GM23338 (cell line): ENCODE measurements around the gene POLDIP3. TPM values are rescaled to one million over a fixed set of nuclear protein-coding genes. Genes with fewer than 3 reads are reported as not detected.
"Not testable (repeated sequence)": the region's sequence is repeated elsewhere in the genome, so short reads cannot be mapped to it uniquely, and the experiment has no call there.

Experiments used
- ATAC-seq: fragments of 200-7000 bp; cut with Tn5 transposase; 3 replicates; pipeline ENCODE4 v1.9.1; 2020
- DNase-seq: peaks from one replicate; pipeline ENCODE4 v3.0.0-alpha.2; 2015; ENCODE audit warnings: low spot score
- H2AFZ ChIP-seq: fragments of 200-600 bp; sonication (generic); 2 replicates; pipeline ENCODE4 v1.8.0; 2016; ENCODE audit warnings: antibody characterized with exemption, mild to moderate bottlenecking, moderate library complexity
- H3F3A ChIP-seq: fragments of 200-600 bp; sonication (generic); replicated peaks from 2 replicates; pipeline ENCODE4 v1.8.0; 2017; ENCODE audit warnings: antibody characterized with exemption, mixed run types, low read depth
- H3K27ac ChIP-seq: fragments of 200-600 bp; sonication (generic); 2 replicates; pipeline ENCODE4 v1.6.1; 2016; ENCODE audit warnings: low read depth
- H3K27me3 ChIP-seq: fragments of 200-600 bp; sonication (generic); 2 replicates; pipeline ENCODE4 v1.8.0; 2016; ENCODE audit warnings: mild to moderate bottlenecking, mixed run types, moderate library complexity; ENCODE audit not compliant: insufficient read depth
- H3K36me3 ChIP-seq: fragments of 200-600 bp; sonication (generic); 2 replicates; pipeline ENCODE4 v1.8.0; 2016; ENCODE audit warnings: mild to moderate bottlenecking; ENCODE audit not compliant: insufficient read depth
- H3K4me1 ChIP-seq: fragments of 200-600 bp; sonication (generic); 2 replicates; pipeline ENCODE4 v1.8.0; 2016; ENCODE audit warnings: mild to moderate bottlenecking, moderate library complexity; ENCODE audit not compliant: insufficient read depth
- H3K4me2 ChIP-seq: fragments of 200-600 bp; sonication (generic); 2 replicates; pipeline ENCODE4 v1.7.1; 2017; ENCODE audit warnings: mixed run types
- H3K4me3 ChIP-seq: fragments of 200-600 bp; sonication (generic); 2 replicates; pipeline ENCODE4 v1.6.1; 2016; ENCODE audit warnings: mixed run types
- H3K79me2 ChIP-seq: fragments of 200-600 bp; sonication (generic); replicated peaks from 2 replicates; pipeline ENCODE4 v1.8.0; 2017; ENCODE audit warnings: mild to moderate bottlenecking; ENCODE audit not compliant: insufficient read depth
- H3K9me2 ChIP-seq: fragments of 200-600 bp; sonication (generic); 2 replicates; pipeline ENCODE4 v1.8.0; 2017; ENCODE audit not compliant: insufficient read depth
- H4K20me1 ChIP-seq: fragments of 200-600 bp; sonication (generic); replicated peaks from 2 replicates; pipeline ENCODE4 v1.8.0; 2017; ENCODE audit warnings: mild to moderate bottlenecking; ENCODE audit not compliant: insufficient read depth
- H3K27ac Mint-ChIP-seq: 2 replicates; pipeline ENCODE4 v1.8.0; 2020; ENCODE audit warnings: inconsistent platforms, mild to moderate bottlenecking, moderate library complexity, mixed read lengths
- H3K27me3 Mint-ChIP-seq: 3 replicates; pipeline ENCODE4 v1.8.0; 2022; ENCODE audit warnings: low read depth, mild to moderate bottlenecking, moderate library complexity, mixed read lengths, inconsistent platforms; ENCODE audit not compliant: insufficient read depth, poor library complexity
- H3K36me3 Mint-ChIP-seq: 3 replicates; pipeline ENCODE4 v1.8.0; 2021; ENCODE audit warnings: low read depth, mild to moderate bottlenecking, inconsistent platforms, moderate library complexity, mixed read lengths
- H3K4me1 Mint-ChIP-seq: 3 replicates; pipeline ENCODE4 v1.8.0; 2020; ENCODE audit warnings: mild to moderate bottlenecking, inconsistent platforms, mixed read lengths
- H3K4me3 Mint-ChIP-seq: 3 replicates; pipeline ENCODE4 v1.8.0; 2021; ENCODE audit warnings: moderate library complexity, mild to moderate bottlenecking, inconsistent platforms, mixed read lengths
- H3K9me3 Mint-ChIP-seq: 3 replicates; pipeline ENCODE4 v1.8.0; 2020; ENCODE audit warnings: moderate library complexity, mild to moderate bottlenecking, inconsistent platforms, mixed read lengths
- CREB1 ChIP-seq: fragments of 250-450 bp; sonication (Bioruptor Pico); IDR thresholded peaks from 2 replicates; pipeline ENCODE4 v1.5.0; 2020; ENCODE audit warnings: low read depth, mild to moderate bottlenecking, moderate library complexity
- EZH2 ChIP-seq: fragments of 200-600 bp; sonication (generic); IDR thresholded peaks from one replicate; pipeline ENCODE4 v1.8.0; 2017; ENCODE audit warnings: antibody characterized with exemption, mild to moderate bottlenecking, low read depth; ENCODE audit not compliant: unreplicated experiment
- EZH2phosphoT487 ChIP-seq: fragments of 200-600 bp; sonication (generic); IDR thresholded peaks from one replicate; pipeline ENCODE4 v1.8.1; 2018; ENCODE audit warnings: antibody characterized with exemption; ENCODE audit not compliant: unreplicated experiment
- NANOG ChIP-seq: IDR thresholded peaks from 2 replicates; pipeline ENCODE4 v1.6.1; 2016; ENCODE audit warnings: antibody characterized with exemption, borderline replicate concordance
- POLR2AphosphoS5 ChIP-seq: IDR thresholded peaks from 2 replicates; pipeline ENCODE4 v1.6.1; 2016; ENCODE audit warnings: antibody characterized with exemption, low read depth
- REST ChIP-seq: IDR thresholded peaks from one replicate; pipeline ENCODE4 v1.6.1; 2018; ENCODE audit warnings: antibody characterized with exemption; ENCODE audit not compliant: unreplicated experiment
- STAT1 ChIP-seq: IDR thresholded peaks from one replicate; pipeline ENCODE4 v1.6.1; 2016; ENCODE audit warnings: antibody characterized with exemption; ENCODE audit not compliant: unreplicated experiment
- ZNF114 ChIP-seq: fragments of 250-450 bp; sonication (Bioruptor Pico); IDR thresholded peaks from 2 replicates; pipeline ENCODE4 v1.5.0; 2020; ENCODE audit warnings: mild to moderate bottlenecking, moderate library complexity
- ZNF331 ChIP-seq: fragments of 250-450 bp; sonication (Bioruptor Pico); IDR thresholded peaks from 2 replicates; pipeline ENCODE4 v1.5.0; 2020; ENCODE audit warnings: low read depth, mild to moderate bottlenecking, moderate library complexity
- polyA plus RNA-seq: library from polyadenylated mRNA; unstranded; fragments of >200 nt; fragmentation: Nextera tagmentation; extraction: Ambion mirVana; gene quantifications from 2 replicates; pipeline ENCODE4 v1.2.1, GENCODE V29; 2016
- total RNA-seq: library from RNA; depleted of rRNA; stranded (reverse); fragments of >200 nt; shearing (Covaris generic); gene quantifications from 2 replicates; pipeline ENCODE4 v1.2.3, GENCODE V29; 2014
- TF ChIP-seq, protein P1 (sequence below), 2 experiments: fragments of 200-600 bp in 1 of 2; sonication (generic) in 1 of 2; conservative IDR thresholded peaks; 2 replicates each; pipeline versions ENCODE4 v1.5.1 to v1.6.1; 2016 to 2017; ENCODE audit warnings: antibody characterized with exemption in 2 of 2, low read depth in 2 of 2, mild to moderate bottlenecking in 2 of 2, moderate library complexity in 1 of 2

Gene POLDIP3
- total and polyA plus RNA-seq, 2 experiments from 2014 or later, result 38.2 to 54.3 TPM

DNA sequence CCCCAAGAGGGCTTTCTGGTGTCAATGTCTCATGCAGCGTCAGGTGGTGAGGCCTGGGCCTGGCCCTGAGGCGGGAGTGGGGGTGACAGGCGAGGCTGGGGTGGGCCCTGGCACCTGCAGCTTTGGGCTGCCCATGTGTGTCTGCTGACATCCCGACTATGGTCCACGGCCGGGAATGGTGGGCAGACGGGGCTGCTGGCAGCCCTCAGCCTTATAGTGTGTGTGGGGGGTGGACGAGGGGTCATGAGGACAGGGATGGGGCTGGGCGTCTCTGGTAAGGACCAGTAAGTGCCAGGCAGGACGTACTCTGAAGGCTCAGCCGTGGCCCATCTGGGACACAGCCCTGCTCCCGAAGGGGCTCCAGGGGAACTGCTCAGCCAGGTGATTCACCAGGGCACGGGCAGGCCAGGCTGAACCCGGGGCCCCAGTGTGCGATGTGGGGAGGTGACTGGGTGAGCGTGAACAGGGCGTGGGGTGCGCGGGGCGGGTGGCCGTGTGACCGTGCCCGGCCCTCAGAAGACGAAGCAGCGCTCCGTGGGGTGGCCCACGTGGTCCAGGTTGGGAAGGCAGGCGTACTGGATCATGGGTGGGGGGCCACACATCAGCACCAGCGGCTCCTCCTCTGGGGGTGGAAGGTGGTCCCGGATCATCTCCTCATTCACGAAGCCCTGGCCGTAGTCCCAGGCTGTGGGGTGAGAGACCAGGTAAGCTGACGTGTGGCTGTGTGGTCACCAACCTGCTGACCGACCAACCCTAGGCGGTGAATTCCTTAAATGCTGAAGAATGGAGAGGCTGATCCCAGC lies 4.8 kb upstream of the POLDIP3 start:
- Histone ChIP-seq H3K36me3 (no peaks in the 10 kb centered on the region), H3K79me2 (no peaks in the 10 kb centered on the region), H3K4me3 (no peak overlapping the region), H3F3A (peaks cover 5% of the 10 kb centered on the region; the same call in 1 of the 2 replicates), H3K9me2 (no peaks in the 10 kb centered on the region), H3K27me3 (no peaks in the 10 kb centered on the region), H4K20me1 (peaks cover 8% of the 10 kb centered on the region; the same call in 1 of the 2 replicates), H3K4me2 (no peak overlapping the region), H3K27ac (no peak overlapping the region), H3K4me1 (0 out of 2 replicates have a peak, but pooled peaks cover 4% of the 10 kb centered on the region), H2AFZ (no peak overlapping the region)
- TF ChIP-seq, protein P1, sequence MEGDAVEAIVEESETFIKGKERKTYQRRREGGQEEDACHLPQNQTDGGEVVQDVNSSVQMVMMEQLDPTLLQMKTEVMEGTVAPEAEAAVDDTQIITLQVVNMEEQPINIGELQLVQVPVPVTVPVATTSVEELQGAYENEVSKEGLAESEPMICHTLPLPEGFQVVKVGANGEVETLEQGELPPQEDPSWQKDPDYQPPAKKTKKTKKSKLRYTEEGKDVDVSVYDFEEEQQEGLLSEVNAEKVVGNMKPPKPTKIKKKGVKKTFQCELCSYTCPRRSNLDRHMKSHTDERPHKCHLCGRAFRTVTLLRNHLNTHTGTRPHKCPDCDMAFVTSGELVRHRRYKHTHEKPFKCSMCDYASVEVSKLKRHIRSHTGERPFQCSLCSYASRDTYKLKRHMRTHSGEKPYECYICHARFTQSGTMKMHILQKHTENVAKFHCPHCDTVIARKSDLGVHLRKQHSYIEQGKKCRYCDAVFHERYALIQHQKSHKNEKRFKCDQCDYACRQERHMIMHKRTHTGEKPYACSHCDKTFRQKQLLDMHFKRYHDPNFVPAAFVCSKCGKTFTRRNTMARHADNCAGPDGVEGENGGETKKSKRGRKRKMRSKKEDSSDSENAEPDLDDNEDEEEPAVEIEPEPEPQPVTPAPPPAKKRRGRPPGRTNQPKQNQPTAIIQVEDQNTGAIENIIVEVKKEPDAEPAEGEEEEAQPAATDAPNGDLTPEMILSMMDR (conservative IDR thresholded peaks at IDR 0.05; ENCODE audit: low read depth in 2 of 2), result peak in 1 of 2 experiments; percentile 40; a peak in 2 of 4 replicates
- TF ChIP-seq POLR2AphosphoS5, result no peak
- DNase-seq, result no peak
- peaks cover 35% of the 10 kb centered on the region for H3K27me3 Mint-ChIP-seq
- no peak overlapping the region for H3K27ac Mint-ChIP-seq
- no peak for ATAC-seq
- peaks cover 22% of the 10 kb centered on the region for H3K4me1 Mint-ChIP-seq
- no peaks in the 10 kb centered on the region; the same call in 2 of the 3 replicates for H3K36me3 Mint-ChIP-seq
- H3K9me3 Mint-ChIP-seq, result no peaks in the 10 kb centered on the region; the same call in 2 of the 3 replicates
- H3K4me3 Mint-ChIP-seq, result no peak overlapping the region

GRCh38 chr22:42617155-42617983 lies 2.7 kb upstream of the POLDIP3 start:
- Mint-ChIP-seq H3K27me3 (peaks cover 44% of the 10 kb centered on the region), H3K27ac (no peak overlapping the region), H3K4me3 (no peak overlapping the region), H3K4me1 (peaks cover 34% of the 10 kb centered on the region), H3K36me3 (peaks cover 13% of the 10 kb centered on the region), H3K9me3 (no peaks in the 10 kb centered on the region; the same call in 2 of the 3 replicates)
- Histone ChIP-seq H3K9me2 (no peaks in the 10 kb centered on the region), H3K27me3 (no peaks in the 10 kb centered on the region), H3K4me2 (no peak overlapping the region), H3K27ac (no peak overlapping the region), H3F3A (peaks cover 5% of the 10 kb centered on the region; the same call in 1 of the 2 replicates), H2AFZ (no peak overlapping the region), H3K4me3 (no peak overlapping the region), H3K79me2 (peaks cover 20% of the 10 kb centered on the region), H4K20me1 (peaks cover 9% of the 10 kb centered on the region; the same call in 1 of the 2 replicates), H3K36me3 (no peaks in the 10 kb centered on the region), H3K4me1 (peaks cover 9% of the 10 kb centered on the region; the same call in 1 of the 2 replicates)
- no peak; the same call in 1 of the 2 replicates for TF ChIP-seq POLR2AphosphoS5
- TF ChIP-seq ZNF331, result no peak
- TF ChIP-seq STAT1, result no peak
- TF ChIP-seq CREB1 (CRISPR knock-in tag), result no peak
- no peak for TF ChIP-seq NANOG
- TF ChIP-seq REST, result no peak
- no peak for TF ChIP-seq EZH2
- TF ChIP-seq ZNF114, result no peak
- TF ChIP-seq EZH2phosphoT487, result no peak
- peak; percentile 38 for DNase-seq
- ATAC-seq, result no peak

DNA sequence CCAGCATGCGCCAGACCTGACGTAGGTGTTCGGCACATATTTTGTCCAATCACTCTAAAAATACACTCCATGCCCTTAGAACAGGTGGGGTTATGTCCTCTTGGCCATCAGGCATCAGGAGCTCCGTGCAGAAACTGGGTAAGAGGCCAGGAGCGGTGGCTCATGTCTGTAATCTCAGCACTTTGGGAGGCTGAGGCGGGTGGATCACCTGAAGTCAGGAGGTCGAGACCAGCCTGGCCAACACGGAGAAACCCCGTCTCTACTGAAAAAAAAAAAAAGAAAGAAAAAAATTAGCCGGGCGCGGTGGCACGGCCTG lies 1.1 kb upstream of the POLDIP3 start:
- Mint-ChIP-seq H3K4me1 (peaks cover 35% of the 10 kb centered on the region), H3K27me3 (peaks cover 41% of the 10 kb centered on the region), H3K36me3 (peaks cover 25% of the 10 kb centered on the region), H3K4me3 (peak overlapping the region; percentile 90), H3K27ac (peak overlapping the region; percentile 100)
- peak overlapping the region; percentile 29 for H3K4me3 ChIP-seq
- ATAC-seq, H3F3A ChIP-seq, H3K9me3 Mint-ChIP-seq, H3K27me3 ChIP-seq, DNase-seq, H3K9me2 ChIP-seq, H3K36me3 ChIP-seq, H2AFZ ChIP-seq: not testable (repeated sequence)
- peaks cover 35% of the 10 kb centered on the region for H3K79me2 ChIP-seq
- H3K4me2 ChIP-seq, result peak overlapping the region; percentile 48
- peaks cover 15% of the 10 kb centered on the region; the same call in 1 of the 2 replicates for H3K4me1 ChIP-seq
- H4K20me1 ChIP-seq, result peaks cover 19% of the 10 kb centered on the region
- H3K27ac ChIP-seq, result peak overlapping the region; percentile 7
